Activated CD4-positive, alpha-beta T cell treated with anti-CD3 and anti-CD28 coated beads, Interleukin-2, amount 10 ng/mL, durations not matched to agents 7 days and 5 days (primary cell): ENCODE measurements around the gene UBXN10. TPM values are rescaled to one million over a fixed set of nuclear protein-coding genes. Genes with fewer than 3 reads are reported as not detected.

Experiments
- CTCF ChIA-PET: fragments of 350-600 bp; sonication (Branson Sonifier 250); formaldehyde crosslinking; loops from one replicate; lab custom pipeline; 2021; ENCODE audit warnings: antibody characterized with exemption; lab: Charles Lee
- POLR2A ChIA-PET: fragments of 350-600 bp; sonication (Branson Sonifier 250); formaldehyde crosslinking; loops from one replicate; lab custom pipeline; 2021; ENCODE audit warnings: antibody characterized with exemption; lab: Charles Lee
- DNase-seq: peaks from one replicate; pipeline ENCODE4 v3.0.0-alpha.2; 2020
- H3K27ac Mint-ChIP-seq: one replicate; pipeline ENCODE4 v1.8.0; 2021; ENCODE audit warnings: mild to moderate bottlenecking, moderate library complexity, mixed read lengths
- H3K27me3 Mint-ChIP-seq: one replicate; pipeline ENCODE4 v1.8.0; 2021; ENCODE audit warnings: mixed read lengths
- H3K36me3 Mint-ChIP-seq: one replicate; pipeline ENCODE4 v1.8.0; 2021; ENCODE audit warnings: low read depth, mixed read lengths
- H3K4me1 Mint-ChIP-seq: one replicate; pipeline ENCODE4 v1.8.0; 2021; ENCODE audit warnings: mixed read lengths
- H3K4me3 Mint-ChIP-seq: one replicate; pipeline ENCODE4 v1.8.0; 2021; ENCODE audit warnings: mild to moderate bottlenecking, moderate library complexity, mixed read lengths
- H3K9me3 Mint-ChIP-seq: one replicate; pipeline ENCODE4 v1.8.0; 2021; ENCODE audit warnings: mixed read lengths
- total RNA-seq, 2 experiments: library from RNA; stranded (reverse); gene quantifications; one replicate each; pipeline ENCODE4 v1.2.3, GENCODE V29; 2021

The UBXN10 gene
- total RNA-seq, 2 experiments from 2014 or later = 0.21 to 0.22 TPM

DNA sequence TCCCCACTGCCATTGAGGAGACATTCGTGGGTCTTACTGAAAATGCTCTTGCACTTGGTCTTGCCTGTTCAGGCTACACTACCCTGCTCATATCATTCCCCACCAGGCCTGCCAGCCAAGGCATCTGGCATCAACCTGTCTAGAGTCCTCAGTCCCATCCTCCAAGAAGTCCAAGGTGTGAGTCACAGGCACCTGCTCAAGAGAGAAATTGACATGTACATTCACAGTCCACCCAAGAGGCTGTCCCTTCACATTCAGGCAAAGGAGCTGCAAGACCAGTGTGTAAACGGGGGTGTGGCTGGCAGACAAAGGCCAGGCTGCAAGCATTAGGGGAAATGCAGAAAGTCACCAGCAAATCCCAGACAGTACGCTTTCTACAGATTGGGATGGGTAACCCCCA lies 13.5 kb downstream of the UBXN10 start:
- H3K4me1 Mint-ChIP-seq = no peaks in the 10 kb centered on the region
- ChIA-PET POLR2A (no interaction called here), CTCF (no interaction called here)
- no peaks in the 10 kb centered on the region for H3K9me3 Mint-ChIP-seq
- H3K36me3 Mint-ChIP-seq = no peaks in the 10 kb centered on the region
- no peak overlapping the region for H3K27ac Mint-ChIP-seq
- DNase-seq = no peak
- peaks cover 31% of the 10 kb centered on the region for H3K27me3 Mint-ChIP-seq
- H3K4me3 Mint-ChIP-seq = no peak overlapping the region

DNA sequence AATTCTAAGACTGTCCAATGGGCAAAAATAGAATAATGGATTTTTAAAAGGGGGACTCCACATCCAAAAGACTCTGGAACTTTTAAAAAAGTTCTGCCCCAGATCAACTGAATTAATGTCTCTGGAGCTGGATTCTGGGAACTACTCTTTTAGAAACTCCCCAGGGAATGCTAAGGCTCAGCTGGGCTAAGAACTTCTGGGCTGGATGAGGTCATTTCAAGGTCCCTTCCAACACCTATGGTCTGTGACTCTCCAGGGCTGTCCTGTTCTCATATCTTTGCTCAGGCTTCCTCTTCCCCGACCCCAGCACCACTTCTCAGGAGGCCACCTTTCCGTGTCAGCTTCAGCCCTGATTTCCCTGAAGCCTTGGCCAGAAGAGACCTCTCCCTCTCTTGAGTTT lies 13.9 kb downstream of the UBXN10 start:
- H3K36me3 Mint-ChIP-seq = no peaks in the 10 kb centered on the region
- ChIA-PET POLR2A (no interaction called here), CTCF (interaction anchor here (1.3 kb wide), 1 partner anchor 15 kb away, joined by 3 read pairs; no protein-coding TSS in a partner anchor)
- no peak overlapping the region for H3K4me3 Mint-ChIP-seq
- H3K4me1 Mint-ChIP-seq = no peaks in the 10 kb centered on the region
- no peak for DNase-seq
- no peak overlapping the region for H3K27ac Mint-ChIP-seq
- peaks cover 31% of the 10 kb centered on the region for H3K27me3 Mint-ChIP-seq
- no peaks in the 10 kb centered on the region for H3K9me3 Mint-ChIP-seq

- ChIA-PET POLR2A (no interaction called here), CTCF (interaction anchor here (1.3 kb wide), 1 partner anchor 16 kb away, joined by 3 read pairs; no protein-coding TSS in a partner anchor)
- H3K27me3 Mint-ChIP-seq = peaks cover 29% of the 10 kb centered on the region
- H3K9me3 Mint-ChIP-seq = no peaks in the 10 kb centered on the region
- H3K27ac Mint-ChIP-seq = no peak overlapping the region
- no peak for DNase-seq
- H3K36me3 Mint-ChIP-seq = no peaks in the 10 kb centered on the region
- no peak overlapping the region for H3K4me3 Mint-ChIP-seq
- H3K4me1 Mint-ChIP-seq = no peaks in the 10 kb centered on the region
Observed at GRCh38 chr1:20200966-20201365, 15.1 kb downstream of the UBXN10 start.

- Mint-ChIP-seq H3K36me3 (no peaks in the 10 kb centered on the region), H3K4me3 (no peak overlapping the region), H3K27ac (no peak overlapping the region), H3K9me3 (no peaks in the 10 kb centered on the region), H3K27me3 (peaks cover 29% of the 10 kb centered on the region), H3K4me1 (no peaks in the 10 kb centered on the region)
- ChIA-PET CTCF (interaction anchor here (1.2 kb wide), 1 partner anchor 11 kb away, joined by 6 read pairs; no protein-coding TSS in a partner anchor), POLR2A (no interaction called here)
- DNase-seq = no peak
Observed at GRCh38 chr1:20202166-20202565, 16.3 kb downstream of the UBXN10 start.

- peaks cover 17% of the 10 kb centered on the region for H3K27me3 Mint-ChIP-seq
- ChIA-PET POLR2A (no interaction called here), CTCF (interaction anchor here (1.7 kb wide), 1 partner anchor 301 kb away, joined by 3 read pairs; the partner anchor contains the start of gene MUL1)
- DNase-seq = no peak
- no peak overlapping the region for H3K4me3 Mint-ChIP-seq
- H3K36me3 Mint-ChIP-seq = no peaks in the 10 kb centered on the region
- peaks cover 2% of the 10 kb centered on the region for H3K4me1 Mint-ChIP-seq
- H3K9me3 Mint-ChIP-seq = no peaks in the 10 kb centered on the region
- no peak overlapping the region for H3K27ac Mint-ChIP-seq
Observed at GRCh38 chr1:20207546-20207945, 21.6 kb downstream of the UBXN10 start.

GRCh38 chr1:20209471-20209870 lies 23.6 kb downstream of the UBXN10 start:
- ChIA-PET CTCF (interaction anchor here (1.3 kb wide), 1 partner anchor 17 kb away, joined by 3 read pairs; no protein-coding TSS in a partner anchor), POLR2A (no interaction called here)
- H3K27me3 Mint-ChIP-seq = peaks cover 23% of the 10 kb centered on the region
- no peak overlapping the region for H3K27ac Mint-ChIP-seq
- H3K4me1 Mint-ChIP-seq = peaks cover 4% of the 10 kb centered on the region
- DNase-seq = no peak
- H3K4me3 Mint-ChIP-seq = no peak overlapping the region
- no peaks in the 10 kb centered on the region for H3K9me3 Mint-ChIP-seq
- no peaks in the 10 kb centered on the region for H3K36me3 Mint-ChIP-seq

DNA sequence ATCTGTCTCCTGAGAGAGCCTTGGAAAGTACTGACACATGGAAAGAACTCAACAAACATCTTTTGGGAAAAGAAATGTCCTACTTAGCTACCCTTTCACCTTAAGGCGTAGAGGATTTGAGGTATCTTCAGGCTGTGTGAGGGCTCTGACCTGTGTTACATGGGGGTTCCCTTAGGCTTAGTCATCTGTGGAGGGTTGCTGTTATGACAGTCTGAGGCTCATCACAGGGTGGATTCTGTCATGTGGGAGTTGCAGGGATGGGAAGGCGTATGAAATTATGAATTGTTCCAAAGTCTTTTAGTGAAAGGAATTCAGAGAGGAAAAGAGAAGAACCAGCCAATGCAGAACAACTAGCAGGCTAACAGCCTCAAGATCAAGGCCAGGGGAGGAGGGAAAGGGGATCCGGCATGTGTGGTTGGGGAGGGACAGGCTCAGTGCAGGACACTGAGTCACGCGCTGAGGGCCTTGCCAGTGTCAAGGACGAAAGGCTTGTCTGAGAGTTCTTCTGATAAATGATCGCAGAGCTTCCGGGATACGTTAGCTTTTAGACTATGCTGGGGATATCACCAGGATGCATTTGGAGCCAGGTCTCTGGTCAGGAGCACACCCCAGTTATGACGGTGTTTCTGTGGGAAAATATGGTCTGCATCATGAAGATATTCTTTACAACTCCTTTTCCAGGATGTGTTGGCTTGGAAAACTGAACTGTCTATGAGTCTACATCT lies 25.0 kb downstream of the UBXN10 start:
- no peak overlapping the region for H3K4me3 Mint-ChIP-seq
- peaks cover 37% of the 10 kb centered on the region for H3K27me3 Mint-ChIP-seq
- peaks cover 4% of the 10 kb centered on the region for H3K4me1 Mint-ChIP-seq
- CTCF ChIA-PET = interaction anchor here (0.6 to 1.3 kb wide), 3 partner anchors 16 to 1101 kb away, joined by 3 read pairs; no protein-coding TSS in a partner anchor
- no peak overlapping the region for H3K27ac Mint-ChIP-seq
- no peak for DNase-seq
- H3K36me3 Mint-ChIP-seq = no peaks in the 10 kb centered on the region
- POLR2A ChIA-PET = no interaction called here
- no peaks in the 10 kb centered on the region for H3K9me3 Mint-ChIP-seq

DNA sequence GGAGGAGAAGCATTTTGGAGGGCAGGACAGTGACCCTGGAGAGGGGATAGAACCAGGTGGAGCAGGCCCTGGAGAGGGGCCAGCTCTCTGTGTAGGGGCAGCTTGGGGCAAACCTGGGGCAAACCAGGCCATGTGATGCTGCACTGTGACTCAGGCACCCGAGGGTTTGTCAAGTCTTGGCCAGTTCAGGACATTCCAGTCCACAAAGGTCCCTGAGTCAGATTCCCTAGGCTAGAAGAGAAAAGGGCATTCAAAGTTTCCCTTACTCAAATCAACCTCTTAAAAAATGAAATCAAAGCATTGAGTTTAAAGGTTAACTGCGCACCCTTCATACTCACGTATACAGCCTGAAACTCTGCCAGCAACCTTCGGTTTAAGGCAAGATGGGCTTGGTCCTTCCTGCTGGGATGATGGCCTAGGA lies 25.6 kb downstream of the UBXN10 start:
- ChIA-PET POLR2A (no interaction called here), CTCF (no interaction called here)
- Mint-ChIP-seq H3K27me3 (peaks cover 40% of the 10 kb centered on the region), H3K27ac (no peak overlapping the region), H3K4me1 (peaks cover 4% of the 10 kb centered on the region), H3K9me3 (no peaks in the 10 kb centered on the region), H3K36me3 (no peaks in the 10 kb centered on the region), H3K4me3 (no peak overlapping the region)
- DNase-seq = no peak

- Mint-ChIP-seq H3K9me3 (no peaks in the 10 kb centered on the region), H3K27ac (no peak overlapping the region), H3K4me1 (peaks cover 4% of the 10 kb centered on the region), H3K4me3 (no peak overlapping the region), H3K27me3 (peaks cover 42% of the 10 kb centered on the region), H3K36me3 (no peaks in the 10 kb centered on the region)
- ChIA-PET POLR2A (no interaction called here), CTCF (interaction anchor here (0.7 to 2.3 kb wide), 7 partner anchors 9 to 217 kb away, joined by 3 to 8 read pairs (median 4); no protein-coding TSS in a partner anchor)
- DNase-seq = no peak
Observed at GRCh38 chr1:20212085-20212684, 26.3 kb downstream of the UBXN10 start.

DNA sequence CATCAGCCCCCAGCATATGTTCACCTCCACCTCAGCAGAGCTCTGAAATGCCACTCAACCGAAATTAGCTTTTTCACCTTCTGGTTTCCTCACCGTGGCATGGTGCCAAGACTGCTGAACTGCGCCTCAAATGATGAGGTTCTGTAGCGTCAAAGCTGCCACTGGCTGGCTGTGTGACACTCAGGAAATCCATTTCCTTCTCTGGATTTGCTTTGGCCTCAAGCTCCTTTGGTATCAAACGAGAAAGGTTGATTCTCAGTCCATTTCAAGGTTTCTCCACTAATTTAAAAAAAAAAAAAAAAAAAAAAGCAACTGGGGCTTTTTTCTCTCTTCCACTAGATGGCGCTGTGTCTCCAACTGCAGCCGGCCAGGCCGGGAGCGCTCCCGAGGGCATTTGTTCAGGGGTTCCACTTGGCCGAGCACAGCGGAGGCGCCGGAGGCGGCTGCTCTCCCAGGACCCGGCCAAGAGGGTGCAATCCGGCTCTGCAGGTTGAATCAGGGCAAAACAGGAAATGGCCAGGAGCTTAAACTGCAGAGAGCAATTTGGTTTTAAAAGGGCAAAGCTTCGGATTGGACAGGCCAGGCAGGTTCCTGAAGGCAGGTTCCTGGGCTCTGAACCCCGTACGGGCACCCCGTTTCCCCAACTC lies 26.9 kb downstream of the UBXN10 start:
- ChIA-PET CTCF (interaction anchor here (0.6 to 2.3 kb wide), 14 partner anchors 10 to 651 kb away, joined by 3 to 8 read pairs (median 3); no protein-coding TSS in a partner anchor), POLR2A (no interaction called here)
- Mint-ChIP-seq H3K27me3 (peaks cover 45% of the 10 kb centered on the region), H3K9me3 (no peaks in the 10 kb centered on the region), H3K36me3 (no peaks in the 10 kb centered on the region), H3K4me3 (no peak overlapping the region), H3K4me1 (peaks cover 4% of the 10 kb centered on the region), H3K27ac (no peak overlapping the region)
- DNase-seq = peak; percentile 48

DNA sequence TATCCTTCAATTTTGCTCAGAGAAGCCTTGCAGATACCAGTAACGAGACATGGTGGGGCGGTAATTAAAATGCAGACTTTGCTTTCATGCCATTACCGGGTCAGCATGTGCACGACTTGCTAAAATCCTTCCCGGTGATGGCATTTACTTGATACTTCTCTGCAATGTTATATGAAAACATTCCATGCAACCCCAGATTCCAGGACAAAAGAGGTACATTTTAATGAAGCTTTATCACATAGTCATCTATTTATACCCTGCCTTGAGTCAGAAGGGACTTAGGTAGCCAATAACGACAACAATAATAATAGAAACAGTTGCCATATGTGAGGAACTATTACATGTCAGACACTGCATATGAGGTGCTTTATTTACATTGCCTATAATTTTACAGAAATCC lies 29.8 kb downstream of the UBXN10 start:
- H3K36me3 Mint-ChIP-seq = no peaks in the 10 kb centered on the region
- POLR2A ChIA-PET = no interaction called here
- no peak overlapping the region for H3K27ac Mint-ChIP-seq
- no peaks in the 10 kb centered on the region for H3K9me3 Mint-ChIP-seq
- peaks cover 43% of the 10 kb centered on the region for H3K27me3 Mint-ChIP-seq
- no peak overlapping the region for H3K4me3 Mint-ChIP-seq
- no peak for DNase-seq
- CTCF ChIA-PET = interaction anchor here (0.8 kb wide), 1 partner anchor 64 kb away, joined by 3 read pairs; no protein-coding TSS in a partner anchor
- H3K4me1 Mint-ChIP-seq = peaks cover 4% of the 10 kb centered on the region

GRCh38 chr1:20216574-20216973 lies 30.7 kb downstream of the UBXN10 start:
- Mint-ChIP-seq H3K9me3 (no peaks in the 10 kb centered on the region), H3K4me1 (peaks cover 4% of the 10 kb centered on the region), H3K27me3 (peaks cover 38% of the 10 kb centered on the region), H3K4me3 (no peak overlapping the region), H3K36me3 (no peaks in the 10 kb centered on the region), H3K27ac (no peak overlapping the region)
- peak; percentile 38 for DNase-seq
- POLR2A ChIA-PET = no interaction called here
- CTCF ChIA-PET = interaction anchor here (0.6 to 1.1 kb wide), 3 partner anchors 11 to 233 kb away, joined by 3 to 4 read pairs (median 4); no protein-coding TSS in a partner anchor
